HG02588 (cell line): ENCODE results near the gene NDFIP2.

ENCODE experiments used
- ATAC-seq: cut with Tn5 transposase; IDR thresholded peaks from one replicate; pipeline ENCODE4 v1.9.1; 2021; ENCODE audit warnings: mild to moderate bottlenecking, moderate library complexity; ENCODE audit not compliant: unreplicated experiment

NDFIP2 gene, protein sequence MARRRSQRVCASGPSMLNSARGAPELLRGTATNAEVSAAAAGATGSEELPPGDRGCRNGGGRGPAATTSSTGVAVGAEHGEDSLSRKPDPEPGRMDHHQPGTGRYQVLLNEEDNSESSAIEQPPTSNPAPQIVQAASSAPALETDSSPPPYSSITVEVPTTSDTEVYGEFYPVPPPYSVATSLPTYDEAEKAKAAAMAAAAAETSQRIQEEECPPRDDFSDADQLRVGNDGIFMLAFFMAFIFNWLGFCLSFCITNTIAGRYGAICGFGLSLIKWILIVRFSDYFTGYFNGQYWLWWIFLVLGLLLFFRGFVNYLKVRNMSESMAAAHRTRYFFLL

DNA sequence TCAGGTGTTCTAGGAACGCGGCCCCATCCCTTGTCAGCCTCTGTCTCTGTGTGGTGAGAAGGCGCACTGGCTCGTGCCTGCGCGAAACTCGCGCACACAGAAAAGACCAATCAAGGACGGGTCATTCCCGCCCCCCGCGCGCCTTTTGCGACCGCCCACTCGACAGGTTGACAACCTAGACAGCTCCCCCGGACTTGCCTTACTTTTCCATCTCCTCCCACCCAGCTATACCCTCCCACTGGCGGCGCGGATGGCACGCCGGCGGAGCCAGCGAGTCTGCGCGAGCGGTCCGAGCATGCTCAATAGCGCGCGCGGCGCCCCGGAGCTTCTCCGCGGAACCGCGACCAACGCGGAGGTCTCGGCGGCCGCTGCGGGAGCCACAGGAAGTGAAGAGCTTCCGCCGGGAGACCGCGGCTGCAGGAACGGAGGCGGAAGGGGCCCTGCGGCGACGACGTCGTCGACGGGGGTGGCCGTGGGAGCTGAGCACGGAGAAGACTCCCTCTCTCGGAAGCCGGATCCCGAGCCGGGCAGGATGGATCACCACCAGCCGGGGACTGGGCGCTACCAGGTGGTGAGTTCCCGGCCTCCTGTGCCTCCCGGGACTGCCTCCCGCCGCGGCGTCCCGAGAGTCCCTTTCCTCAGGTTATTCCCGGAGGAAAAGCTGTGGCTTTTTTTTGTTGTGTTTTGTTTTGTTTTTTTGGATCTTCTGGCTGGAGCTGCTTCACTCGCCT, at the start of gene NDFIP2:
Gene NDFIP2 (plus strand): TSS at position 202 of the 731 bp plus-strand sequence. CDS start 49 bp downstream, at position 251.
- ATAC-seq: peak; percentile 91

DNA sequence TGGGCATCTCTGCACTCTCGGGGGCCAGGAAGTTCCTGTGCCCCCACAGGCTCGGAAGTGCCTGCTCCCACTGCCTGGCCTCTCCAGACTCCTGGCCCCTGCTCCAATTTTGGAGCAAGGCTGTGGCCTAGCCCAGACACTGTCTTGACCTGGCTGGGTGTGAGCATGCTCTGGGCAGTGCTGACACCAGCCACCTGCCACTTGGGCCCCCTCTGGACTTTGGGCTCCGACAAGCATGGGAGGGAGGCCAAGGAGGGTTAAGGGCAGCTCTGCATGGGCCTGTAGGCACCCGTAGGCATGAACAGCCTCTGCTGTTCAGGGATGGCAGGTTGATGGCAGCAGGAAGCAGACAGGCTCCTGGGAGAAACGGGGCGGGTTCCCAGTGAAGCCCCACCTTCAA, 48.9 kb upstream of the NDFIP2 start:
- ATAC-seq: no peak

DNA sequence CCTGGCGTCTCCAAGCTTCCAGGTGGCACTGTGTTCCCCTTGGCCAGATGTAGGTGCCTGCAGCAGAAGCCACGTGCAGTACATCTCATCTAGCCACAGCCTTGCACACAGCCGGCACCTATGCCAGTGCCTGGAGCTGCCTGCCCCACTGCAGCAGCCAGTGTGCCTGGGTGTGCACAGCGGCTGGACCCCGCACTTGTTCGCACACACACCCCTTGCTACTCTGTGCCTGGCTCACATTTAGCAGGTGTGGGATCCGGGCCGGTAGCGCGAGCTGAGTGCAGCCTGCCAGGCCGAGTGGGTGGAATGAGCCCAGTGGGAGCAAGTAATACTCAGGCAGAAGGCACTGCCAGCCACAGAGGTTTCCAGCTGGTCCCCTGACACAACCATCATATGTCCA, 48.0 kb upstream of the NDFIP2 start:
- ATAC-seq: no peak

DNA sequence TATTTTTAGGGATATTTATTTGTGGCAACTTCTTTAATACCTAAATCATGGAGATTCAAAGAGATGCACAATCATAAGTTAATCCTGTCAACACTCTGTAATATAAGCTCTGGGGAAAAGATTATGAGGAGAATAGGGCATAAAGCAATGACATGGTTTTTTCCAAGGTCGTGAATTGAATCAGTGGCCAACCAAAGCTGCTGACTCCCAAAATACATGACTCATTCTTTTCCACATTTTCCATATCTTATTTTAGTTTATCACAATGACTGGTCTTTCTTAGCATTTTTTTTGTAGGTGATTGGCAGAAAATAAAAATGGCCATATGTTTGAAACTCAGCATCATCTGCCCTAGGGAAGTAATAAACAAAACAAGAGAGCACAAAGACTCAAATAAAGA, 46.4 kb upstream of the NDFIP2 start:
- ATAC-seq: no peak

DNA sequence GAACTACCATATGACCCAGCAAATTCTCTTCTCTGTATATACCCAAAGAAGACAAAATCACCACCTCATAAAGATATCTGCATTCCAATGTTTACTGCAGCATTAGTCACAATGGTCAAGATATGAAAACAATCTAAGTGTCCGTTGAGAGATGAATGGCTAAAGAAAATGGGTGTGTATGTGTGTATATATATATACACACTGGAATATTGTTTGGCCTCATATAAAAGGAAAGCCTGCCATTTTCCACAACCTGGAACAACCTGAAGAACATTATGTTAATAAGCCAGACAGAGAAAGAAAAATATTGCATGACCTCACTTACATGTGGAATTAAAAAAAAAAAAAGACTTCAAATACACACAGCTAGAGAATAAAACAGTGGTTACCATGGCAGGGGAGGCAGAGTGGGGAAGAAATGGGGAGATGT, 45.4 kb upstream of the NDFIP2 start:
- no peak for ATAC-seq

DNA sequence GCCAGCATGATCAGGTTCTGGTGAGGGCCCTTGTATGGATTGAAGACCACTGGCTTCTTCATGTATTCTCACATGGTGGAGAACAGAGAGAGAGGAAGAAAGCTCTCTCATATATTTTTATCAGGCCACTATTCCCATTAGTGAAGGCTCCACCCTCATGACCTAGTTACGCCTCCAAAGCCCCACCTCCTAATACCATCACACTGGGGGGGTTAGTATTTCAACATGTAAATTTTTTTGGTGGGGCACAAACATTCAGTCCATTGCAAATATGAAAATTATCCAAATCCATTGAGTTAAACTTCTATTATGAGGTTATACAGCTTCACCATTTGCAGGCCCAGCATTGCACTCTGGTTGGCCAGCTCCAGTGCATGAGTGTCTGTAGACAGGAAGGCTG, 41.7 kb upstream of the NDFIP2 start:
- no peak for ATAC-seq

DNA sequence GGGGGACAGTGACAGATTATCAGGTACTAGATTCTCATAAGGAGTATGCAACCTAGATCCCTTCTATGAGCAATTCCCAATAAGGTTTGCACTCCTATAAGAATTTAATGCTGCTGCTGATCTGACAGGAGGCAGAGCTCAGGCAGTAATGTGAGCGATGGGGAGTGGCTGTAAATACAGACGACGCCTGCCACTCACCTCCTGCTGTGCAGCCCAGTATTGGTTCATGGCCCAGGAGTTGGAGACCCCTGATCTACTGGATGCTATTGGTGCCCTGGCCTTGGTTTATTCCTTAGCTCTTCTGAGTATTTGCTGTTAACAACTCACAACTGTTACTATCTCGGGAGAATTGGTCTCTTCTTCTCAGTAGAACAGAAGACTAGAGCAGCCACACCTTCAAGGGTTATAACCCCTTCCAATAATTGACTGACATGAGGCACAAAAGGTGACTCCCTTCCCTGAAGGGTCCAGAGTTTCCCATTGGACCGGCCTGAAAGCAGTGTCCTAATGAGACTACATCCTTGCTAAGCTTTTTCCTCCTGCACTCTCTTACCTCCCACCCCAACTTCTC, 39.9 kb upstream of the NDFIP2 start:
- ATAC-seq: no peak

DNA sequence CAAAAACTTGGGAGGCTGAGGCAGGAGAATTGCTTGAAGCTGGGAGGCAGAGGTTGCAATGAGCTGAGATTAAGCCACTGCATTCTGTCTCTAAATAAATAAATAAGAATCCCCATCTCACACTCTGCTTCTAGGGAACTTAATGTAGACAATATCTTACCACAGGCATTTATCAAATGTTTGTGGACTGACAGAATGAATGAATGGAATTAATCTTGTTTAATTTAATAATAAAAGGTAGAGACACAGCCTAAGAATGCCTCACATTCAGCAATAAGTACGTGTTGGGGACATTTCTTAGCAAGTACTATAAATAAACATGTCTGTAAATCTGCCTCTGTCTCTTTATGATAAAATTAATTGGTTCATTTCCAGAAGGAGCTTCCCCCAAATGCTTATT, 38.7 kb upstream of the NDFIP2 start:
- no peak for ATAC-seq

DNA sequence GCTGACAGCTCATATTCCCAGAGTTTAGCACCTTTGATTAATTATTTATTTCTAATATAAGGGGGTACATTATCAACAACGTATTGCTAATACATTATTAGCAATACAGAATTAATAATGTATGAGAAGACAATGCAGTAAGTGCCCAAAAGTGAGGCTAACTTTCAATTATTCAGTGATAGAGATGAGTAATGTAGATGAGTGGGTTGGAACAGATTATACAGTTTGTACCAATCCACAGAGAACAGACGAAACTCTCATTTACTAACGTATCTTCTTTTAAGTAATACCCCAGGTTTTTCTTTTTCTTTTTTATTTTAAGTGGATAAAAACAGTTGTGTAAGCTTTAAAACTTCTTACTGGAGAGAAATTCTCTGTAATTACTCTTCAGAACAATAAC, 38.2 kb upstream of the NDFIP2 start:
- no peak for ATAC-seq

DNA sequence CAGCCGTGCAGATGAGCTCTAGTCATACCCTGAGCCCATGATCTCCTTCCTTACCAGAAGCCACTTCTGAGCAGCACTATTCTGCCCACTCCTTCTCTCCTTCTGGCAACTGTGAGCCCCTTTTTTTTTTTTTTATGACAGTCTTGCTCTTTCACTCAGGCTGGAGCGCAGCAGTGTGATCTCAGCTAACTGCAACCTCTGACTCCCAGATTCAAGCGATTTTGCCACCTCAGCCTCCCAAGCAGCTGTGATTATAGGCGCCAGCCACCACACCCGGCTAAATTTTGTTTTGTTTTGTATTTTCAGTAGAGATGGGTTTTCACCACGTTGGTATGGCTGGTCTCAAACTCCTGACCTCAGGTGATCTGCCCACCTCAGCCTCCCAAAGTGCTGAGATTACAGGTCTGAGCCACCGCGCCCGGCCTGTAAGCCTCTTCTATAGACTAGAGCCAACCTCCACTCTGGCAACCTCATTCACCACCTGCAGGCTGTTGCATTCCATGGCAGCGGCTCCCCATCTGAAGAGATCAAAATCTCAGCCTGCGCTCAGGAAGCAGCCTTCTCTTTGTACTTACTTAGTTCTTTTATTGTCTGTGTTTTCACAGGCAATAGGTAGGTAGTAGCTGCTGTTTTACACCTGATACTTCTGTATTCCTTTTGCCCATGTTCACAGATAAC, 34.8 kb upstream of the NDFIP2 start:
- ATAC-seq: no peak

DNA sequence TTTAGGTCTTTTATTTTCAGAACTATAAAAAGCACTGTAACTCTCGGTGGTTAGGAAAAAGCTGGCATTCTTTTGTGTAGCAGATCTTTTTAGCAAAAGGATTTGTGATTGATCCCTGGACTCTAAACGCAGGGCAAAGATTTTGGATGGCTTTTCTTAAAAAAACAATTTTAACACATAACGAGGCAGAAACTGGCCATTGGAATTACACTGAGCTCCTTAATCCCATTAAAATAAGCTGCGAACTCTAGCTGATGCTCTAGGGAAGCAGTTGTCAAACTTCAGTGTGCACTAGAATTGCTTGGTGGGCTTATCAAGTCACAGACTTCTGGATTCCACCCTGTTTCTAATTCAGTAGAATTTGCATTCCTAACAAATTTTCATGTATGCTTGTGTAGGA, 33.8 kb upstream of the NDFIP2 start:
- no peak for ATAC-seq

DNA sequence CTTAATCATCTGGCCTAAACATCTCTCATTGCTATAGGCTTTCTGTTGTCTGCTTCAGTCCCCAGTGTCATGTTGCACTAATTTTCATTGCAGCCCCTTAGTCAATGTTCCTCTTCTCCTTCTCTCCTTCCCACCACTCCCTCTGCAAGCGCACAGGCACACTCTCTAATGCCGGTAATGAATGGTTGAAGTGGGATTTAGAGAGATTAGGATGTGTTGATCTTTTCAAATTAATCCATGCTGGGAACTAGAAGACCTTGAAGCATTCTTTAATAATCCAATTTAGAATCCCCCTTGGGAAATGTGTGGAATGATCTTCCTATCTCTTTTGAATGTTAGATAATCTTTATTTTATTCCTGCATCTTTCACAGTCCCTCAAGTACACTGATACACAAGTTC, 33.2 kb upstream of the NDFIP2 start:
- ATAC-seq: no peak

DNA sequence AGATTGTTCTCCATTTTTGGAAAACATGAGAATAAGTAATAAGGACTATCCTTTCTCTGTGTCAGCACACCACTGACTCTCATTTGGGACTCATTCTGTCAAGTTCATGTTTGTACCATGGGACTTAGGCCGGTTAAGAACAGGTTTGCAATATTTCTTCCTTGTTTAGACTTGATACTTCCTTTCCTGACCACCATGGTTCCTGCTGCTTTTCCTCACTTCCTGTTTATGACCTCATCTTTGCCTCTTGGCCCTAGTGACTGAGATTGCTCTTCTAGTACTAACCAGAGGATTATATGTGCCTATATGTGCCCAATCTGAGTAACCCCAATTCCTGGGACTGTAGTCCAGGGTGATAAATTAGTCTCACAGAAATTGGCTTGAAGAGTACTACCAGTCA, 32.5 kb upstream of the NDFIP2 start:
- no peak for ATAC-seq

DNA sequence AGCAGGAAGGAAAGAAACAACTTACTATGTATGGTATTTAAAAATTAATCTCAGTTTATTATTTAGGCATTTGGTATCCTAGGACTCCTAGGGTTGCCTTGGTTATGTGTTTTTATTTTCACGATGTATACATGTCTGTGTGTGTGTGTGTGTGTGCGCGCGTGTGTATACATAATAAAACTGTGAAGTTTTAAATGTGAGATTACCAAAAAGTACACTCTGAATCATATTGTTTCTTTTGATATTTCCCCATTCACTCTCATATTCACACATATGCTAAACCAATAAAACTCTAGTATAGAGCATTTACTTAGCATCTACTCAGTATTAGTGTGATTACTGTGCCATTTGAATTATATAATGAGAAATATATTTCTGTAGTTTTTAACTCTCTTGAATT, 30.8 kb upstream of the NDFIP2 start:
- ATAC-seq: no peak

DNA sequence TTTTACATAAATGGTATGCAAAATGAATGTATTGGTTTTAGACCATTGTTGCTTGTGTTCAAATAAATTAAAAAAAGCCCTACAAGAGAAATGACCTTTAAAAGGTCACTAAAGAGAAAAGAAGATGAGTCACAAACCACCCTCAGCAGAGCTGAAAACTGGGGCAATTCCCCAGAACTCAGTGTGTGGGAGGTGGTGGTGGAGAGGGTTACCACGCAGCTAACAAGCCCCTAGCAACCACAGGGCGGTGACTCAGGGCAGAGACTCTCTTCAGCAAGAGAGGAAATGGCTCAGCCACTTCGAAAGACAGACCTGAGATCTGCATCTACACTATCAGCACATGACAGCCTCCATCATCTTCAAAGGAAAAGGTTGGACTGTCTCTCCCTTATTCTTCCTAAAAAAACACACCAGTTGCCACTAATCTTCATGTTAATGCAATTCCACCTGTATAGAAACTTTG, 29.4 kb upstream of the NDFIP2 start:
- ATAC-seq: peak; percentile 100

DNA sequence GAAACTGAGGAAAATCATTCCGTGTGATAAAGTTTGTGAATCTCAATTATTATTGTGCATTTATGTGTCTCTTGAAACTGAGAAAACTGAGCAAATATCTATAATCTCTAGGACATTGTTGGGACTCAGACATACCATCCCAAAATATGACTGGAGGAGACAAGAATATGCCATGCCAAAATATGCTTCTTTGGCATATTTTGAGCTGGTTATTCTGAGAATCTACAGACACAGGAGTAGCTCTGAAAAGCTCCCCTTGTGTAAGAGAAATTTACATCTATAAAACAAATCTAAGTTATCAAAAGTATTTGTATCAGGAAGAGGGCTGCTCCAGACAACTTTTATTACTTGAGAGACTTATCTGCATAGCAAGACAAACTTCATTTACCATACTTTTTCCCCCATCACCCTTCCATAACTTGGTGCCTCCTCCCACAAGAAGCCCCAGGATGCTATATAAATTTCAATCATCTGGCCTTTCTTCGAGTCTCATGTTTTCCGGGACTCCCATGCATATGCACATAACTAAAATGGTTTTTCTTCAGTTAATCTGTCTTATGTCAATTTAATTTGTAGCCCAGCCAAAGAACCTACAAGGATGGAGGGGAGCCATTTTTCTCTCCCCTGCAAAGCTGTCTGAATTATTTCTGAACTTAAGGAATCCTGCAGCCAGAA, 28.6 kb upstream of the NDFIP2 start:
- no peak for ATAC-seq

DNA sequence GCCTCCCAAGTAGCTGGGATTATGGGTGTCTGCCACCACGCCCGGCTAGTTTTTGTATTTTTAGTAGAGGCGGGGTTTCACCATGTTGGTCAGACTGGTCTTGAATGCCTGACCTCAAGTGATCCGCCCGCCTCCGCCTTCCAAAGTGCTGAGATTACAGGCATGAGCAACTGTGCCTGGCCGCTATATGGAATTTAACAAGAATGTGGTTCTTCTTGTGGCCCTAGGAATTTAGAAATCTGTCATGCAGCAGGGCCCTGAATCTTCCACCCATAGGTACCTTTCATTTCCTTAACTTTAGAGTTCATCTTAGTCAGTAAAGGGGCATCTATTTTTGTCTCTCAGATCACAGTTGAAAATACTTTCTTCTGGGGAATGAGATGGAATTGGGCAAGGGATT, 25.6 kb upstream of the NDFIP2 start:
- no peak for ATAC-seq

DNA sequence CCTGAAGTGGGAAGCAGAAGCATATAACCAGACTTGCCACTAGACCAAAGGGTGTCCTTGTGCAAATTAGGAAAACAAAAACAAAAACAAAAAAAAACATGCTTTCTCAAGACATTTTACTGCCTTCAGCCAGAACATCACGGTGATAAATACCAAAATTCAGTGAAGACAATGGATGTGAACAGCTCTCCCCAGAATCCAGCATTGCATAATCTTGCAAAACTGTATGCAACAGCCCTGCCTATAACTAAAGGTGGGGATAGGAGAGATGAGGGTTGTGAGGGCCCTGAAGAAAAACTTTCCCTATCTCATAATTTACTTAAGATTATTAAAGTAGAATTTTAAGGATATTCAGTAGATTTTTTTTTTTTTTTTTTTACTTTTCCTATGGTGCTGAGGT, 24.9 kb upstream of the NDFIP2 start:
- no peak for ATAC-seq

DNA sequence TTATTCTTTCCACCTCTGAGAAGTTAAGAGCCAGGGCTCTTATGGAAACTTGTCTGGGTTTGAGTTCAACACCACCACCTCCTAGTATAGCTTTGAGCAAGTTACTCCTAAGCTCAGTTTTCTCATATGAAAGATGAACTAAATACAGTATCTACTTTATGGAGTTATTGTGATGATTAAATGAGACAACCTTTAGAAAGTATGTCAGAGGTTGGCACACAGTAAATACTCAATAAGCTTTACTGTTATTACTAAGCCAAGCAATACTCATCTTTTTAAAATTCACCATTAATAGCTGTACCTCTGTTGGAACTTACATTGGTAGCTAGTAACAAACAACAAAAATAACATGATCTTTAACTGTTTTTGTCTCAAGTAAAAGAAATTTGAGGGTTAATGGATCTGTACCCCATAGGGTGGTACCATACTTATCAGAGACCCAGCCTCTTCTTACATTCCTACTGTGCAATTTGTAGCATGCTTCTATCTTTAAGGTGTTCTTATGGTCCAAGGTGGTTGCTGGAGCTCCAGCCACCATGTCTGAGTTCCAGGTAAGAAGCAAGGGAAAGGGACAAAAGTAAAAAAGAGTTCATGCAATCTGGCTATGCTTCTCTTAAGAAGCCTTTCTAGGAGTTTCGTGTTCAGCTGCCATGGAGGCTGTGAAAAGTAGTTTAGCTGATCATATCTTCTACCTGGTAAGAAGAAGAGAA, 24.1 kb upstream of the NDFIP2 start:
- ATAC-seq: no peak

DNA sequence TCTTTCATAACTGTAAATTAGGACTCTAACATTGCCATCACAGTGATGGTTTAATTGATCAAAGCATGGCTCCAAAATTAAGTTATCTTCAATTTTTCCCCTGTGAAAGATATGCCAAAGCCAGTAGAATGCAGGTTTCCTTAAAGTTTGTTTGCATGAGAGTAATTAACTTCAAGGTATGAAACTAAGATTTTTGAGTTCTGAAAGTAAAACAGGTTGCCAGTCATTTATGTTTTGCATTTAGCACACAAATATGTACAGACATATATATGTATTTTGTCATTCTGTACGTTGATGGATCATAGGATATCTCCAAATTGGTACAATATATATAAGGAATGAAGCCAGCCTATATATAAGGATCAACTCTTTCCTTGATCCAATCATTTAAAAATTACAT, 23.6 kb upstream of the NDFIP2 start:
- no peak for ATAC-seq
